KMS-11 (cell line): ENCODE data around the gene SLC25A19.

ENCODE experiments used
- H2AFZ ChIP-seq: fragments of 200-600 bp; sonication (generic); 2 replicates; pipeline ENCODE4 v1.6.1; 2016; ENCODE audit warnings: antibody characterized with exemption, mixed run types, low read depth
- H3K27ac ChIP-seq: fragments of 200-600 bp; sonication (generic); 2 replicates; pipeline ENCODE4 v1.6.1; 2016; ENCODE audit warnings: mild to moderate bottlenecking, mixed run types
- H3K27me3 ChIP-seq: fragments of 200-600 bp; sonication (generic); 2 replicates; pipeline ENCODE4 v1.6.1; 2017; ENCODE audit warnings: mild to moderate bottlenecking, low read depth, mixed run types, moderate library complexity; ENCODE audit not compliant: insufficient read depth
- H3K36me3 ChIP-seq: fragments of 200-600 bp; sonication (generic); 2 replicates; pipeline ENCODE4 v1.6.1; 2017; ENCODE audit warnings: mild to moderate bottlenecking, mixed run types; ENCODE audit not compliant: insufficient read depth
- H3K4me1 ChIP-seq: fragments of 200-600 bp; sonication (generic); 2 replicates; pipeline ENCODE4 v1.6.1; 2016; ENCODE audit warnings: mild to moderate bottlenecking, low read depth, mixed run types; ENCODE audit not compliant: poor library complexity, severe bottlenecking
- H3K4me2 ChIP-seq: fragments of 200-600 bp; sonication (generic); 2 replicates; pipeline ENCODE4 v1.7.0; 2016; ENCODE audit warnings: mild to moderate bottlenecking, mixed run types
- H3K4me3 ChIP-seq: fragments of 200-600 bp; sonication (generic); IDR thresholded peaks from 2 replicates; pipeline ENCODE4 v1.6.1; 2017; ENCODE audit warnings: low read depth, low read length, mixed read lengths; ENCODE audit not compliant: insufficient read depth
- H3K79me2 ChIP-seq: fragments of 200-600 bp; sonication (generic); 2 replicates; pipeline ENCODE4 v1.6.1; 2016; ENCODE audit warnings: low read depth, mixed run types; ENCODE audit not compliant: insufficient read depth
- H3K9ac ChIP-seq: fragments of 200-600 bp; sonication (generic); 2 replicates; pipeline ENCODE4 v1.6.1; 2016; ENCODE audit warnings: mild to moderate bottlenecking, mixed run types
- H4K20me1 ChIP-seq: fragments of 200-600 bp; sonication (generic); 2 replicates; pipeline ENCODE4 v1.6.1; 2016; ENCODE audit warnings: mild to moderate bottlenecking, mixed run types; ENCODE audit not compliant: insufficient read depth
- TF ChIP-seq, protein P1 (sequence below): fragments of 200-600 bp; sonication (generic); conservative IDR thresholded peaks from 2 replicates; pipeline ENCODE4 v1.6.1; 2017; ENCODE audit warnings: low read depth, mild to moderate bottlenecking, antibody characterized with exemption, low read length, moderate library complexity, mixed read lengths

SLC25A19 gene

DNA sequence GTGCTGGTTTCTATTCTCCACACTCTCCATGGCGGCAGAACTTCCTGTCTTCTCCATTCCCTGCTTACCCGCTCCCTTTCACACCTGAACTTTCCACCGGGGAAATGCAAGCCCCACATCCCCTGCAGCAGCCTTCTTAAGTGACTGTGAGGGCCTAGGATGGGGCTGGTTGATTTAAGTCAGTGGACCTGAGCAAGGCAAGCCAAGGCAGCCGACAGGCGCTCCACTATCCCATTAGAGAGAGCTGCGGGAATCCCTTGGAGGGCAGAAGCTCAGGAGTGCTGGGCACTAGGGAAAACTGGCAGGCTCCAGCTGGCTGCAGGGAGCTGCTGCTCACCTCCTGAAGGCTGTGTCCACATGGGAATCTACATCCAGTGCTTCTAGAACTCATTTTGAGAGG is 36.1 kb upstream of the SLC25A19 start:
- Histone ChIP-seq H3K9ac (no peak overlapping the region), H3K79me2 (peaks cover 18% of the 10 kb centered on the region; the same call in 1 of the 2 replicates), H3K4me1 (peaks cover 33% of the 10 kb centered on the region), H3K36me3 (peaks cover 4% of the 10 kb centered on the region; the same call in 1 of the 2 replicates), H4K20me1 (no peaks in the 10 kb centered on the region), H2AFZ (no peak overlapping the region), H3K4me3 (no peak overlapping the region), H3K27ac (peak overlapping the region; percentile 1; the same call in 1 of the 2 replicates), H3K27me3 (no peaks in the 10 kb centered on the region), H3K4me2 (no peak overlapping the region)
- TF ChIP-seq, protein P1, sequence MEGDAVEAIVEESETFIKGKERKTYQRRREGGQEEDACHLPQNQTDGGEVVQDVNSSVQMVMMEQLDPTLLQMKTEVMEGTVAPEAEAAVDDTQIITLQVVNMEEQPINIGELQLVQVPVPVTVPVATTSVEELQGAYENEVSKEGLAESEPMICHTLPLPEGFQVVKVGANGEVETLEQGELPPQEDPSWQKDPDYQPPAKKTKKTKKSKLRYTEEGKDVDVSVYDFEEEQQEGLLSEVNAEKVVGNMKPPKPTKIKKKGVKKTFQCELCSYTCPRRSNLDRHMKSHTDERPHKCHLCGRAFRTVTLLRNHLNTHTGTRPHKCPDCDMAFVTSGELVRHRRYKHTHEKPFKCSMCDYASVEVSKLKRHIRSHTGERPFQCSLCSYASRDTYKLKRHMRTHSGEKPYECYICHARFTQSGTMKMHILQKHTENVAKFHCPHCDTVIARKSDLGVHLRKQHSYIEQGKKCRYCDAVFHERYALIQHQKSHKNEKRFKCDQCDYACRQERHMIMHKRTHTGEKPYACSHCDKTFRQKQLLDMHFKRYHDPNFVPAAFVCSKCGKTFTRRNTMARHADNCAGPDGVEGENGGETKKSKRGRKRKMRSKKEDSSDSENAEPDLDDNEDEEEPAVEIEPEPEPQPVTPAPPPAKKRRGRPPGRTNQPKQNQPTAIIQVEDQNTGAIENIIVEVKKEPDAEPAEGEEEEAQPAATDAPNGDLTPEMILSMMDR: no peak

DNA sequence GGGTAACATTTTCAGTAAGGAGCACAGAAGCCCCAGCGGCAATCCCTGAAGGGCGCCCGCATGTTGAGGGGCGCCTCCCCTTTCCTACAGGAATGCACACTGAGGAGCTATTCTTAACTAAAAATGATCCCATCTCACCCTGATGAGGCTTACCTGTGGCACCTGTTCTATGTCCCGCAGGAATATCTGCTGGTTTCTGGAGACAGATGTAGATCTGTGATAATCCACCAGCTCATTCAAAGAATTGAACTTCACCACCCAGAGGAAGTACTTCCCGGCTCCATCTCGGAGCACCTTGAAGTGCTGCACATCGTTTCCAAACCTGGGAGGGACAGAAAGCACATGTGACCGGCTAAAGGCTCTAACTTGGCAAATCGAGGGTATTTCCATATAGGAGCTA is 32.3 kb upstream of the SLC25A19 start:
- no peaks in the 10 kb centered on the region for H3K27me3 ChIP-seq
- H2AFZ ChIP-seq: no peak overlapping the region
- H3K4me2 ChIP-seq: no peak overlapping the region
- no peaks in the 10 kb centered on the region for H4K20me1 ChIP-seq
- TF ChIP-seq, protein P1: no peak
- H3K4me1 ChIP-seq: peaks cover 48% of the 10 kb centered on the region
- H3K79me2 ChIP-seq: no peaks in the 10 kb centered on the region
- H3K9ac ChIP-seq: no peak overlapping the region
- H3K27ac ChIP-seq: no peak overlapping the region
- H3K36me3 ChIP-seq: peaks cover 4% of the 10 kb centered on the region; the same call in 1 of the 2 replicates
- H3K4me3 ChIP-seq: no peak overlapping the region

DNA sequence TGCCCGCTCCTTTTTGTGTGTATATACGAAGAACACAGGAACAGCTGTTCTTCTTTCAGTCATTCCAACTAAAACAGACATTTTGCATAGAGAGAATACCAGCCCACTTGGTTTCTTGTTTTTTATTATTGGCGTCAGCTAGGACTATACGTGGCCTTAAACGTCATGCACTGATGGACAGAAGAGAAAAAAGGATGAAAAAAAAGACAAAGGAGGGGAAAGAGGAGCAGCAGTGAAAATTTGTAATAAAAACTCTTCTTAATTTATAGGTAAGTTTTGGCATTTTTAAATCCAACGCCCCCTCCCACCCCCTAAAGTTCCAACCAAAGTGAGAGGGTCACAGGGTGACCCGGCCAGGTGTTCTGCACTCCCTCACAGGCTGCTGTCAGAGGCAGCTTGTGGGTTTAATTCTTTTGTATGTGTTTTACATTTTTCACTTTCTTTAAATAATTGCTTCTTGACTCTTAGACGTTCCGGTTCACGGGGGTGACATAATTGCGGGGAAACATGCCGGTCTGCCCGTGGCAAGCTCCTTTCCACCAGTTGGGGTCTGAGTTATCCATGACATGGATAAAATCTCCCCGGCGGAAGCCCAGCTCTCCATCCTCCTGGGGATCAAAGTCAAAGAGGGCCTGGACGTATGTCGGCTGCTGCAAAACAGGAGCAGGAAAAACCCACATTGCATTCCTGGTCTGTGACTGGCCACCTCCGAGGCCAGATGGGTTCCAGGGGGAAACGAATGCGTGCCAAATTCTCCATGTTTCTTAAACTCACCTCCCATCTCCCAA is 30.9 kb upstream of the SLC25A19 start:
- Histone ChIP-seq H3K4me1 (peaks cover 44% of the 10 kb centered on the region), H3K9ac (no peak overlapping the region), H3K79me2 (no peaks in the 10 kb centered on the region), H3K4me2 (no peak overlapping the region), H3K27me3 (no peaks in the 10 kb centered on the region), H3K27ac (no peak overlapping the region), H2AFZ (no peak overlapping the region), H3K4me3 (no peak overlapping the region), H3K36me3 (peaks cover 4% of the 10 kb centered on the region; the same call in 1 of the 2 replicates), H4K20me1 (no peaks in the 10 kb centered on the region)
- TF ChIP-seq, protein P1: no peak

DNA sequence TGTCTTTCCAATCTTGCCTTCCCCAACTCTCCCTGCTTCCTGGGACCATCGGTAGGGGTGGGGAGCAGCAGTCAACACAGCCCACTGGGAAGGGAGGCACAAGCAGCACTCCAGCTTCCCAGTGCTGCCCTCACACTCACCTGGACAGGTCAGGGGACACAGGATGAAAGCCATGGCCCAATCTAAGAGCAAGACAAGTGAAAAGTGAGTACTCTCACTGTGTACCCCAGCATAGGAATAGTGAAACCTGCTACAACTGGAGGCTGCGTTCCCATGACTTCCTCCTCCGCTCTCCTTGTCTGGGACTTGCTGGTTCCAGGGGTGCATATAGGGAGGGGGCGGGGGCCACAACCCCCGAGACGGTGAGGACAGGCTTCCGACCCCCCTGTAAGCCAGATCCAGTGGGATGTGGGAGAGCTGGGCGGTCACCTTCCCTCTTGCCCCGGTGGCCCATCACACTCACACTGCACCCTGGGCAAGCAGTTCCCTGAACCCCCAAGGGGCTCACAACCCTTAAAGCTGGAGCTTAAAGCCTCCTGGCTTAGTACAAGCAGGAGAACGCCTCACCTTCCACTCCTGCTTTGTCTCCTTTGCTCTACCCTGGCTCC is 29.5 kb upstream of the SLC25A19 start:
- H3K27ac ChIP-seq: no peak overlapping the region
- no peaks in the 10 kb centered on the region for H3K79me2 ChIP-seq
- no peak overlapping the region for H3K4me2 ChIP-seq
- H2AFZ ChIP-seq: no peak overlapping the region
- no peak overlapping the region for H3K9ac ChIP-seq
- no peaks in the 10 kb centered on the region for H4K20me1 ChIP-seq
- TF ChIP-seq, protein P1: no peak
- H3K27me3 ChIP-seq: no peaks in the 10 kb centered on the region
- no peak overlapping the region for H3K4me3 ChIP-seq
- peaks cover 31% of the 10 kb centered on the region for H3K4me1 ChIP-seq
- H3K36me3 ChIP-seq: peaks cover 4% of the 10 kb centered on the region; the same call in 1 of the 2 replicates
